ENCODE measurements around the gene PGAP2. TPM values are rescaled to one million over a fixed set of nuclear protein-coding genes. Genes with fewer than 3 reads are reported as not detected.

PGAP2 gene
- total and polyA plus RNA-seq, 8 donors = 4.7 to 23.8 (median 13.2) TPM

GRCh38 chr11:3840004-3840869, 31.9 kb downstream of the PGAP2 start:
- no peak for DNase-seq
- Histone ChIP-seq H3K27ac (peak overlapping the region; percentile 92 to 99 (median 98)), H3K4me1 (peaks cover 31 to 59% (median 55%) of the 10 kb centered on the region in 4 donors), H3K9me3 (no peaks in the 10 kb centered on the region), H3K27me3 (no peaks in the 10 kb centered on the region), H3K36me3 (no peaks in the 10 kb centered on the region), H3K4me3 (peak overlapping the region; percentile 59 to 97 (median 78))
- no peak for TF ChIP-seq EP300 (IDR thresholded peaks at IDR 0.05)
- TF ChIP-seq CTCF (IDR thresholded peaks at IDR 0.05) = no peak
- TF ChIP-seq POLR2A (IDR thresholded peaks at IDR 0.05) = no peak
- TF ChIP-seq POLR2AphosphoS5 (IDR thresholded peaks at IDR 0.05) = no peak
- intact Hi-C loops (cut with DNase I; ENCODE audit: low total_unique reads) = no loop called here
- 1 to 4% (median 3%) methylated on average over 15 to 46 of the region's 46 CpGs for WGBS, 5 donors

- Histone ChIP-seq H3K4me3 (peak within 1 kb of the TSS; percentile 59 to 97 (median 78)), H3K27me3 (no peaks in the 10 kb centered on the region), H3K4me1 (peaks cover 31 to 52% (median 48%) of the 10 kb centered on the region in 4 donors), H3K9me3 (no peaks in the 10 kb centered on the region), H3K27ac (peak within 1 kb of the TSS; percentile 98 to 99 (median 98)), H3K36me3 (no peaks in the 10 kb centered on the region)
- TF ChIP-seq POLR2AphosphoS5 (IDR thresholded peaks at IDR 0.05) (peak in 2 of 3 donors; percentile 14 to 64), CTCF (IDR thresholded peaks at IDR 0.05) (no peak)
- peak; percentile 81 to 93 for DNase-seq
- 0 to 1% (median 1%) methylated on average over 10 to 41 of the region's 42 CpGs for WGBS, 5 donors
- intact Hi-C loops (cut with DNase I; ENCODE audit: low total_unique reads) = no loop called here
Measured at GRCh38 chr11:3840870-3841425, 32.6 kb downstream of the PGAP2 start, which contains the start of gene RHOG. RHOG (minus strand) TSS chr11:3840959; CDS start chr11:3828138, 12,821 bp downstream.

GRCh38 chr11:3841426-3842350, 33.3 kb downstream of the PGAP2 start:
- peak; percentile 89 to 95 for DNase-seq
- Histone ChIP-seq H3K36me3 (no peaks in the 10 kb centered on the region), H3K4me1 (peaks cover 31 to 45% (median 41%) of the 10 kb centered on the region in 4 donors), H3K9me3 (no peaks in the 10 kb centered on the region), H3K4me3 (peak overlapping the region; percentile 59 to 97 (median 78)), H3K27ac (peak overlapping the region; percentile 98 to 99 (median 98)), H3K27me3 (no peaks in the 10 kb centered on the region)
- WGBS, 5 donors = 22 to 33% (median 24%) methylated on average over 29 to 44 of the region's 44 CpGs
- TF ChIP-seq CTCF (IDR thresholded peaks at IDR 0.05) = peak in 4 of 7 experiments; percentile 48 to 73 (median 66)
- no peak for TF ChIP-seq POLR2A (IDR thresholded peaks at IDR 0.05)
- TF ChIP-seq POLR2AphosphoS5 (IDR thresholded peaks at IDR 0.05) = peak in 2 of 3 donors; percentile 59 to 65
- no peak for TF ChIP-seq EP300 (IDR thresholded peaks at IDR 0.05)
- intact Hi-C loops (cut with DNase I; ENCODE audit: low total_unique reads) = no loop called here

GRCh38 chr11:3843326-3843725, 35.0 kb downstream of the PGAP2 start:
- Histone ChIP-seq H3K36me3 (no peaks in the 10 kb centered on the region), H3K9me3 (no peaks in the 10 kb centered on the region), H3K27ac (no peak overlapping the region), H3K4me3 (no peak overlapping the region), H3K4me1 (peaks cover 19 to 30% (median 26%) of the 10 kb centered on the region in 4 donors), H3K27me3 (no peaks in the 10 kb centered on the region)
- TF ChIP-seq POLR2A (IDR thresholded peaks at IDR 0.05) = no peak
- no peak for TF ChIP-seq CTCF (IDR thresholded peaks at IDR 0.05)
- no peak for TF ChIP-seq POLR2AphosphoS5 (IDR thresholded peaks at IDR 0.05)
- TF ChIP-seq EP300 (IDR thresholded peaks at IDR 0.05) = no peak
- 77 to 93% (median 86%) methylated on average over 3 of the region's 3 CpGs for WGBS, 5 donors
- no peak for DNase-seq
- intact Hi-C loops (cut with DNase I; ENCODE audit: low total_unique reads) = no loop called here
